ENCODE results near the gene CCDC171.

- TF ChIP-seq CTCF (IDR thresholded peaks at IDR 0.05; ENCODE audit: insufficient read depth, low read depth, low read length): no peak
- no peak for TF ChIP-seq EZH2 (IDR thresholded peaks at IDR 0.05; ENCODE audit: insufficient read depth, low read length)
These were observed 470.6 kb downstream of the CCDC171 start for GRCh38 chr9:16023446-16023845.

All from astrocyte (in vitro differentiated cells and primary cell).